Measurements from ENCODE around the gene PEX6.

PEX6 gene

GRCh38 chr6:43020847-43021246 is 41.9 kb upstream of the PEX6 start:
- peak; percentile 7 for ATAC-seq
- no peak for TF ChIP-seq TCF4 (CRISPR knock-in tag; IDR thresholded peaks at IDR 0.05; ENCODE audit: borderline replicate concordance)
- TF ChIP-seq TOX (CRISPR knock-in tag; IDR thresholded peaks at IDR 0.05; ENCODE audit: borderline replicate concordance), result no peak
- no peak for TF ChIP-seq ZNF8 (CRISPR knock-in tag; IDR thresholded peaks at IDR 0.05)
- no peak for TF ChIP-seq CREB5 (CRISPR knock-in tag; IDR thresholded peaks at IDR 0.05; ENCODE audit: low read depth)
- no peak for TF ChIP-seq ISL1 (CRISPR knock-in tag; IDR thresholded peaks at IDR 0.05)
- TF ChIP-seq ZNF70 (CRISPR knock-in tag; IDR thresholded peaks at IDR 0.05), result no peak
- TF ChIP-seq BACH2 (CRISPR knock-in tag; IDR thresholded peaks at IDR 0.05; ENCODE audit: borderline replicate concordance), result no peak
- no peak for TF ChIP-seq ZFP30 (CRISPR knock-in tag; IDR thresholded peaks at IDR 0.05)
- no peak for TF ChIP-seq SNAI2 (CRISPR knock-in tag; IDR thresholded peaks at IDR 0.05)
- TF ChIP-seq RARB (CRISPR knock-in tag; IDR thresholded peaks at IDR 0.05), result no peak
- no peak for TF ChIP-seq POU6F1 (CRISPR knock-in tag; IDR thresholded peaks at IDR 0.05; ENCODE audit: borderline replicate concordance, low read depth)

- TF ChIP-seq OSR1 (CRISPR knock-in tag; IDR thresholded peaks at IDR 0.05), result no peak
- TF ChIP-seq ZNF565 (CRISPR knock-in tag; conservative IDR thresholded peaks at IDR 0.05; ENCODE audit: low read depth), result no peak
- TF ChIP-seq CSRNP3 (CRISPR knock-in tag; IDR thresholded peaks at IDR 0.05), result no peak
- TF ChIP-seq ZNF8 (CRISPR knock-in tag; IDR thresholded peaks at IDR 0.05), result no peak
- TF ChIP-seq GLIS3 (CRISPR knock-in tag; IDR thresholded peaks at IDR 0.05), result no peak
- no peak for TF ChIP-seq ZC3H10 (CRISPR knock-in tag; IDR thresholded peaks at IDR 0.05)
- TF ChIP-seq POU6F1 (CRISPR knock-in tag; IDR thresholded peaks at IDR 0.05; ENCODE audit: borderline replicate concordance, low read depth), result no peak
- no peak for TF ChIP-seq CSDC2 (CRISPR knock-in tag; IDR thresholded peaks at IDR 0.05)
- no peak for TF ChIP-seq ZFP30 (CRISPR knock-in tag; IDR thresholded peaks at IDR 0.05)
- no peak for TF ChIP-seq PPARA (CRISPR knock-in tag; IDR thresholded peaks at IDR 0.05; ENCODE audit: borderline replicate concordance)
- no peak for TF ChIP-seq TOX (CRISPR knock-in tag; IDR thresholded peaks at IDR 0.05; ENCODE audit: borderline replicate concordance)
- no peak for TF ChIP-seq ARNTL (CRISPR knock-in tag; IDR thresholded peaks at IDR 0.05; ENCODE audit: borderline replicate concordance, low read depth)
- TF ChIP-seq TCF4 (CRISPR knock-in tag; IDR thresholded peaks at IDR 0.05; ENCODE audit: borderline replicate concordance), result no peak
- no peak for TF ChIP-seq ISL1 (CRISPR knock-in tag; IDR thresholded peaks at IDR 0.05)
- ATAC-seq, result no peak
Measured at GRCh38 chr6:43020052-43020705, 41.2 kb upstream of the PEX6 start.

- ATAC-seq, result no peak
Measured at GRCh38 chr6:43019152-43019551, 40.2 kb upstream of the PEX6 start.

GRCh38 chr6:43016943-43017334 is 38.0 kb upstream of the PEX6 start:
- ATAC-seq, result no peak
- TF ChIP-seq ZFP30 (CRISPR knock-in tag; IDR thresholded peaks at IDR 0.05) (no peak), CREB5 (CRISPR knock-in tag; IDR thresholded peaks at IDR 0.05; ENCODE audit: low read depth) (no peak)

More at GRCh38 chr6:43019152-43019551, 40.2 kb upstream of the PEX6 start:
- TF ChIP-seq SNAI2 (CRISPR knock-in tag; IDR thresholded peaks at IDR 0.05) (no peak), GLIS3 (CRISPR knock-in tag; IDR thresholded peaks at IDR 0.05) (no peak)
